NOMO-1 treated with DMSO at 0.1 percent for 48 hours (cell line): ENCODE results near the gene EIF2A.
"Not testable (repeated sequence)": the region's sequence is repeated elsewhere in the genome, so short reads cannot be mapped to it uniquely, and the experiment has no call there.

Source experiments
- DNase-seq: peaks from one replicate; lab custom pipeline; 2025; ENCODE audit not compliant: unreplicated experiment; lab: John Stamatoyannopoulos, UW

The EIF2A gene

GRCh38 chr3:150600647-150601530 lies 54.3 kb downstream of the EIF2A start:
- DNase-seq = not testable (repeated sequence)

GRCh38 chr3:150602426-150603152 lies 56.0 kb downstream of the EIF2A start:
- DNase-seq = peak; percentile 38

GRCh38 chr3:150603153-150603979 lies 56.8 kb downstream of the EIF2A start, which contains the start of gene SELENOT:
Gene SELENOT (plus strand): TSS chr3:150603321. CDS start chr3:150603363, 42 bp downstream.
- DNase-seq = peak; percentile 96

GRCh38 chr3:150603980-150604319 lies 57.4 kb downstream of the EIF2A start:
- DNase-seq = no peak

- DNase-seq = peak; percentile 68
Observed at GRCh38 chr3:150605998-150606641, 59.5 kb downstream of the EIF2A start.

- DNase-seq = no peak
Observed at GRCh38 chr3:150607267-150608065, 60.9 kb downstream of the EIF2A start.

GRCh38 chr3:150609988-150610387 lies 63.4 kb downstream of the EIF2A start:
- no peak for DNase-seq

- DNase-seq = no peak
Observed at GRCh38 chr3:150610785-150611184, 64.2 kb downstream of the EIF2A start.

- no peak for DNase-seq
Observed at GRCh38 chr3:150611666-150612065, 65.1 kb downstream of the EIF2A start.

GRCh38 chr3:150612494-150612893 lies 65.9 kb downstream of the EIF2A start:
- DNase-seq = no peak

- no peak for DNase-seq
Observed at GRCh38 chr3:150613034-150613433, 66.4 kb downstream of the EIF2A start.

- DNase-seq = no peak
Observed at GRCh38 chr3:150613709-150614480, 67.3 kb downstream of the EIF2A start.

- DNase-seq = no peak
Observed at GRCh38 chr3:150620002-150620689, 73.6 kb downstream of the EIF2A start.

- not testable (repeated sequence) for DNase-seq
Observed at GRCh38 chr3:150622955-150623354, 76.4 kb downstream of the EIF2A start.

- DNase-seq = no peak
Observed at GRCh38 chr3:150623945-150624344, 77.4 kb downstream of the EIF2A start.

GRCh38 chr3:150626148-150626930 lies 79.8 kb downstream of the EIF2A start:
- DNase-seq = no peak

- no peak for DNase-seq
Observed at GRCh38 chr3:150627557-150627956, 81.0 kb downstream of the EIF2A start.
